Liver (tissue), 9 donors: ENCODE data around the gene ZDHHC11B. TPM values are rescaled to one million over a fixed set of nuclear protein-coding genes. Genes with fewer than 3 reads are reported as not detected.
"Not testable (repeated sequence)": the region's sequence is repeated elsewhere in the genome, so short reads cannot be mapped to it uniquely, and the experiment has no call there.

Source experiments
- DNase-seq: peaks from one replicate; pipeline ENCODE4 v3.0.0-alpha.2; 2017; ENCODE audit warnings: low spot score
- H3K27ac ChIP-seq, 2 donors: one replicate each; pipeline ENCODE4 v1.7.0; 2013; ENCODE audit warnings: inconsistent platforms in 2 of 2, low read length in 2 of 2, control low read depth in 1 of 2, low read depth in 1 of 2, mild to moderate bottlenecking in 1 of 2
- H3K27me3 ChIP-seq, 4 donors: one replicate each; pipeline versions ENCODE4 v1.6.1 to v1.7.0; 2013; ENCODE audit warnings: low read length in 3 of 4, inconsistent platforms in 1 of 4, mild to moderate bottlenecking in 1 of 4, moderate library complexity in 1 of 4; ENCODE audit not compliant: control insufficient read depth in 4 of 4, insufficient read depth in 4 of 4
- H3K36me3 ChIP-seq, 4 donors: one replicate each; pipeline versions ENCODE4 v1.6.1 to v1.7.0; 2013; ENCODE audit warnings: low read length in 3 of 4, mild to moderate bottlenecking in 3 of 4, low read depth in 1 of 4, moderate library complexity in 1 of 4; ENCODE audit not compliant: control insufficient read depth in 4 of 4, insufficient read depth in 3 of 4
- H3K4me1 ChIP-seq, 4 donors: one replicate each; pipeline versions ENCODE4 v1.6.1 to v1.7.0; 2013; ENCODE audit warnings: low read length in 3 of 4, mild to moderate bottlenecking in 3 of 4, moderate library complexity in 1 of 4; ENCODE audit not compliant: control insufficient read depth in 4 of 4, insufficient read depth in 4 of 4
- H3K4me3 ChIP-seq, 3 donors: one replicate each; pipeline versions ENCODE4 v1.6.1 to v1.7.0; 2013; ENCODE audit warnings: low read length in 3 of 3, control low read depth in 1 of 3, low read depth in 1 of 3, mild to moderate bottlenecking in 1 of 3
- H3K9ac ChIP-seq, 2 donors: one replicate each; pipeline ENCODE4 v1.7.0; 2013; ENCODE audit warnings: low read length in 2 of 2, mild to moderate bottlenecking in 2 of 2, moderate library complexity in 2 of 2, control low read depth in 1 of 2, low read depth in 1 of 2
- H3K9me3 ChIP-seq, 4 donors: one replicate each; pipeline versions ENCODE4 v1.6.1 to v1.7.0; 2013; ENCODE audit warnings: low read length in 3 of 4; ENCODE audit not compliant: control insufficient read depth in 4 of 4
- ATF3 ChIP-seq: IDR thresholded peaks from 2 replicates; pipeline ENCODE4 v1.6.1; 2016; ENCODE audit warnings: antibody characterized with exemption
- EGR1 ChIP-seq, 2 donors: IDR thresholded peaks; 2 replicates each; pipeline ENCODE4 v1.6.1; 2016 to 2018; ENCODE audit warnings: antibody characterized with exemption in 2 of 2, low read depth in 2 of 2
- FOXA2 ChIP-seq: IDR thresholded peaks from 2 replicates; pipeline ENCODE4 v1.6.1; 2016; ENCODE audit warnings: antibody characterized with exemption
- GABPA ChIP-seq, 2 donors: IDR thresholded peaks in 1 of 2; conservative IDR thresholded peaks in 1 of 2; 2 replicates each; pipeline ENCODE4 v1.6.1; 2016; ENCODE audit warnings: antibody characterized with exemption in 2 of 2, mild to moderate bottlenecking in 1 of 2, moderate library complexity in 1 of 2
- HNF4A ChIP-seq, 2 donors: conservative IDR thresholded peaks; 2 replicates each; pipeline ENCODE4 v1.6.1; 2016; ENCODE audit warnings: antibody characterized with exemption in 2 of 2, mild to moderate bottlenecking in 2 of 2
- HNF4G ChIP-seq: IDR thresholded peaks from 2 replicates; pipeline ENCODE4 v1.6.1; 2016; ENCODE audit warnings: antibody characterized with exemption
- NR2F2 ChIP-seq: IDR thresholded peaks from 2 replicates; pipeline ENCODE4 v1.6.1; 2016; ENCODE audit warnings: antibody characterized with exemption
- RAD21 ChIP-seq, 2 donors: IDR thresholded peaks; 2 replicates each; pipeline ENCODE4 v1.6.1; 2016; ENCODE audit warnings: antibody characterized with exemption in 2 of 2, mild to moderate bottlenecking in 2 of 2
- REST ChIP-seq: IDR thresholded peaks from 2 replicates; pipeline ENCODE4 v1.6.1; 2016; ENCODE audit warnings: antibody characterized with exemption, mild to moderate bottlenecking
- RXRA ChIP-seq, 2 donors: IDR thresholded peaks; 2 replicates each; pipeline ENCODE4 v1.6.1; 2017 to 2018; ENCODE audit warnings: antibody characterized with exemption in 2 of 2, mild to moderate bottlenecking in 1 of 2
- SP1 ChIP-seq: IDR thresholded peaks from 2 replicates; pipeline ENCODE4 v1.6.1; 2018; ENCODE audit warnings: antibody characterized with exemption, mild to moderate bottlenecking
- TAF1 ChIP-seq: conservative IDR thresholded peaks from 2 replicates; pipeline ENCODE4 v1.6.1; 2016; ENCODE audit warnings: antibody characterized with exemption, mild to moderate bottlenecking
- YY1 ChIP-seq: IDR thresholded peaks from 2 replicates; pipeline ENCODE4 v1.6.1; 2016; ENCODE audit warnings: antibody characterized with exemption, mild to moderate bottlenecking
- WGBS: extraction: QIAGEN DNeasy Blood & Tissue Kit; methylation state at CpG from one replicate; pipeline ENCODE4 v1.1.7; 2013; 5-methylcytosine and 5-hydroxymethylcytosine counted together
- polyA plus RNA-seq, 2 donors: library from polyadenylated mRNA; stranded (reverse) in 1 of 2; unstranded in 1 of 2; fragments of 200-250 nt in 1 of 2; fragments of >200 nt in 1 of 2; fragmentation: Nextera tagmentation in 1 of 2; extraction: Ambion mirVana in 1 of 2; gene quantifications; one replicate each; pipeline versions ENCODE4 v1.2.1 to v1.2.3, GENCODE V29; 2013 to 2015
- total RNA-seq, 2 donors: library from RNA; depleted of rRNA; stranded (reverse); fragments of >200 nt; gene quantifications; one replicate each; pipeline ENCODE4 v1.2.3, GENCODE V29; 2014
- donor health status: healthy.
- donor health status: healthy.
- donor health status: healthy.
- donor health status: healthy.
- donor health status: healthy.

Gene ZDHHC11B
- total and polyA plus RNA-seq, 4 donors: 0.37 to 2.1 (median 0.62) TPM

GRCh38 chr5:751496-751895 is 33.0 kb downstream of the ZDHHC11B start (continued):
- TF ChIP-seq HNF4A (conservative IDR thresholded peaks at IDR 0.05) (no peak), YY1 (no peak), GABPA (IDR thresholded peaks at IDR 0.05 in 1 of 2, conservative IDR thresholded peaks at IDR 0.05 in 1 of 2) (no peak), HNF4G (no peak), TAF1 (no peak), EGR1 (IDR thresholded peaks at IDR 0.05; ENCODE audit: low read depth in 2 of 2) (no peak)

GRCh38 chr5:750226-750625 is 34.3 kb downstream of the ZDHHC11B start:
- 97% methylated on average over 18 of the region's 19 CpGs for WGBS
- DNase-seq: peak; percentile 27
- H3K27me3 ChIP-seq, H3K36me3 ChIP-seq, H3K9me3 ChIP-seq, H3K27ac ChIP-seq, H3K4me1 ChIP-seq, H3K4me3 ChIP-seq, H3K9ac ChIP-seq: not testable (repeated sequence)

GRCh38 chr5:749101-749670 is 35.3 kb downstream of the ZDHHC11B start:
- Histone ChIP-seq H3K27me3 (no peaks in the 10 kb centered on the region), H3K9me3 (no peaks in the 10 kb centered on the region), H3K27ac (no peak overlapping the region), H3K36me3 (peaks cover 0 to 4% (median 0%) of the 10 kb centered on the region in 4 donors), H3K4me1 (no peaks in the 10 kb centered on the region), H3K4me3 (no peak overlapping the region), H3K9ac (no peak overlapping the region)
- TF ChIP-seq NR2F2 (no peak), REST (no peak), YY1 (no peak), RXRA (IDR thresholded peaks at IDR 0.05) (no peak), ATF3 (no peak), SP1 (no peak), TAF1 (no peak), FOXA2 (no peak), RAD21 (IDR thresholded peaks at IDR 0.05) (no peak)
- DNase-seq: peak; percentile 22
- WGBS: 94% methylated on average over 14 of the region's 14 CpGs

GRCh38 chr5:748011-748980 is 36.2 kb downstream of the ZDHHC11B start:
- not testable (repeated sequence) for H3K27me3 ChIP-seq, H3K9me3 ChIP-seq, H3K27ac ChIP-seq, H3K9ac ChIP-seq, H3K4me3 ChIP-seq, H3K4me1 ChIP-seq, H3K36me3 ChIP-seq
- 90% methylated on average over 18 of the region's 18 CpGs for WGBS
- peak; percentile 10 for DNase-seq

- H3K9ac ChIP-seq, H3K36me3 ChIP-seq, H3K4me1 ChIP-seq, H3K4me3 ChIP-seq, H3K27me3 ChIP-seq, H3K9me3 ChIP-seq, DNase-seq, H3K27ac ChIP-seq: not testable (repeated sequence)
- 99% methylated on average over 6 of the region's 9 CpGs for WGBS
These were observed 37.2 kb downstream of the ZDHHC11B start for GRCh38 chr5:747303-747844.
